ENCODE results near the gene ACAA1. TPM values are rescaled to one million over a fixed set of nuclear protein-coding genes. Genes with fewer than 3 reads are reported as not detected.
"Not testable (repeated sequence)": the region's sequence is repeated elsewhere in the genome, so short reads cannot be mapped to it uniquely, and the experiment has no call there.

Gene ACAA1
- total RNA-seq, 1 experiment from 2014 or later, result 24.0 TPM

- no TSS peak for BruUV-seq (replicated peaks)
Measured at GRCh38 chr3:38138349-38139190, 1.6 kb upstream of the ACAA1 start, which contains the start of gene MYD88. TSS of gene MYD88 (plus strand) at chr3:38138661. CDS start at chr3:38138701, 40 bp downstream.

GRCh38 chr3:38137615-38138348 is 855 bp upstream of the ACAA1 start:
- no TSS peak for BruUV-seq (replicated peaks)
- no peaks in the 10 kb centered on the region for H3K9me3 ChIP-seq (ENCODE audit: low read depth, low read length, poor library complexity, severe bottlenecking)
- H3K4me1 ChIP-seq (ENCODE audit: insufficient read depth, low read length, poor library complexity, severe bottlenecking), result peaks cover 4% of the 10 kb centered on the region
- H3K36me3 ChIP-seq (ENCODE audit: insufficient read depth, low read length, poor library complexity, severe bottlenecking), result peaks cover 3% of the 10 kb centered on the region
- DNase-seq (ENCODE audit: low spot score), result peak; percentile 22
- ChIA-PET CTCF (interaction anchor here (1.5 kb wide), 1 partner anchor 209 kb away, joined by 3 read pairs; the partner anchor contains the start of gene XYLB), POLR2A (ENCODE audit: low non-redundant PET) (no interaction called here)
- intact Hi-C loops (cut with micrococcal nuclease; ENCODE audit: unreplicated experiment), result loop anchor here (10.0 kb wide), 1 partner anchor 207 kb away; the partner anchor contains the start of gene XYLB
- no peaks in the 10 kb centered on the region for H3K27me3 ChIP-seq (replicated peaks; ENCODE audit: insufficient read depth, low read depth, low read length, poor library complexity)
- peak overlapping the region; percentile 66 for H3K27ac ChIP-seq (ENCODE audit: low read depth, low read length, poor library complexity, severe bottlenecking)
- no peak for TF ChIP-seq CTCF (conservative IDR thresholded peaks at IDR 0.05; ENCODE audit: low read depth, low read length)
- no peak for TF ChIP-seq EZH2 (IDR thresholded peaks at IDR 0.05; ENCODE audit: borderline replicate concordance, low read depth, low read length, poor library complexity, severe bottlenecking)
- peak overlapping the region; percentile 81 for H3K4me3 ChIP-seq (ENCODE audit: low read depth, low read length, poor library complexity, severe bottlenecking)

More at GRCh38 chr3:38138349-38139190, 1.6 kb upstream of the ACAA1 start, which contains the start of gene MYD88:
- peak within 1 kb of the TSS; percentile 81 for H3K4me3 ChIP-seq (ENCODE audit: low read depth, low read length, poor library complexity, severe bottlenecking)
- H3K27me3 ChIP-seq (replicated peaks; ENCODE audit: insufficient read depth, low read depth, low read length, poor library complexity), result no peaks in the 10 kb centered on the region
- DNase-seq (ENCODE audit: low spot score), result peak; percentile 52
- peak within 1 kb of the TSS; percentile 66 for H3K27ac ChIP-seq (ENCODE audit: low read depth, low read length, poor library complexity, severe bottlenecking)
- peaks cover 3% of the 10 kb centered on the region for H3K36me3 ChIP-seq (ENCODE audit: insufficient read depth, low read length, poor library complexity, severe bottlenecking)
- TF ChIP-seq EZH2 (IDR thresholded peaks at IDR 0.05; ENCODE audit: borderline replicate concordance, low read depth, low read length, poor library complexity, severe bottlenecking) (no peak), CTCF (conservative IDR thresholded peaks at IDR 0.05; ENCODE audit: low read depth, low read length) (no peak)
- ChIA-PET CTCF (no interaction called here), POLR2A (ENCODE audit: low non-redundant PET) (no interaction called here)
- intact Hi-C loops (cut with micrococcal nuclease; ENCODE audit: unreplicated experiment), result loop anchor here (10.0 kb wide), 1 partner anchor 206 kb away; the partner anchor contains the start of gene XYLB
- H3K9me3 ChIP-seq (ENCODE audit: low read depth, low read length, poor library complexity, severe bottlenecking), result no peaks in the 10 kb centered on the region
- peaks cover 4% of the 10 kb centered on the region for H3K4me1 ChIP-seq (ENCODE audit: insufficient read depth, low read length, poor library complexity, severe bottlenecking)

GRCh38 chr3:38136393-38136776 is 542 bp downstream of the ACAA1 start:
- Histone ChIP-seq H3K36me3 (ENCODE audit: insufficient read depth, low read length, poor library complexity, severe bottlenecking) (peaks cover 3% of the 10 kb centered on the region), H3K4me1 (ENCODE audit: insufficient read depth, low read length, poor library complexity, severe bottlenecking) (peaks cover 4% of the 10 kb centered on the region), H3K9me3 (ENCODE audit: low read depth, low read length, poor library complexity, severe bottlenecking) (no peaks in the 10 kb centered on the region), H3K27me3 (replicated peaks; ENCODE audit: insufficient read depth, low read depth, low read length, poor library complexity) (no peaks in the 10 kb centered on the region), H3K4me3 (ENCODE audit: low read depth, low read length, poor library complexity, severe bottlenecking) (peak overlapping the region; percentile 81), H3K27ac (ENCODE audit: low read depth, low read length, poor library complexity, severe bottlenecking) (peak overlapping the region; percentile 71)
- DNase-seq (ENCODE audit: low spot score), result no peak
- intact Hi-C loops (cut with micrococcal nuclease; ENCODE audit: unreplicated experiment), result loop anchor here (10.0 kb wide), 1 partner anchor 208 kb away; the partner anchor contains the start of gene XYLB
- TF ChIP-seq CTCF (conservative IDR thresholded peaks at IDR 0.05; ENCODE audit: low read depth, low read length) (no peak), EZH2 (IDR thresholded peaks at IDR 0.05; ENCODE audit: borderline replicate concordance, low read depth, low read length, poor library complexity, severe bottlenecking) (no peak)
- ChIA-PET POLR2A (ENCODE audit: low non-redundant PET) (no interaction called here), CTCF (interaction anchor here (1.5 kb wide), 1 partner anchor 210 kb away, joined by 3 read pairs; the partner anchor contains the start of gene XYLB)
- BruUV-seq (replicated peaks), result no TSS peak

- H3K27ac ChIP-seq (ENCODE audit: low read depth, low read length, poor library complexity, severe bottlenecking); H3K9me3 ChIP-seq (ENCODE audit: low read depth, low read length, poor library complexity, severe bottlenecking); DNase-seq (ENCODE audit: low spot score); H3K27me3 ChIP-seq (replicated peaks; ENCODE audit: insufficient read depth, low read depth, low read length, poor library complexity); CTCF ChIA-PET; H3K4me1 ChIP-seq (ENCODE audit: insufficient read depth, low read length, poor library complexity, severe bottlenecking); H3K36me3 ChIP-seq (ENCODE audit: insufficient read depth, low read length, poor library complexity, severe bottlenecking); POLR2A ChIA-PET (ENCODE audit: low non-redundant PET): not testable (repeated sequence)
- intact Hi-C loops (cut with micrococcal nuclease; ENCODE audit: unreplicated experiment), result loop anchor here (10.0 kb wide), 1 partner anchor 209 kb away; the partner anchor contains the start of gene XYLB
- peak overlapping the region; percentile 81 for H3K4me3 ChIP-seq (ENCODE audit: low read depth, low read length, poor library complexity, severe bottlenecking)
- BruUV-seq (replicated peaks), result TSS peak; percentile 43
Measured at GRCh38 chr3:38135621-38136277, 1.2 kb downstream of the ACAA1 start.

Data from A673 (cell line).